NOMO-1 treated with DMSO at 0.1 percent for 48 hours (cell line): Measurements from ENCODE around the gene PPARG.

Experiments
- DNase-seq: peaks from one replicate; lab custom pipeline; 2025; ENCODE audit not compliant: unreplicated experiment; lab: John Stamatoyannopoulos, UW

PPARG gene

GRCh38 chr3:12405432-12406272 lies 116.8 kb downstream of the PPARG start:
- peak; percentile 70 for DNase-seq

- DNase-seq: no peak
Measured at GRCh38 chr3:12408984-12409683, 120.3 kb downstream of the PPARG start.

- no peak for DNase-seq
Measured at GRCh38 chr3:12409684-12410596, 121.1 kb downstream of the PPARG start.

DNA sequence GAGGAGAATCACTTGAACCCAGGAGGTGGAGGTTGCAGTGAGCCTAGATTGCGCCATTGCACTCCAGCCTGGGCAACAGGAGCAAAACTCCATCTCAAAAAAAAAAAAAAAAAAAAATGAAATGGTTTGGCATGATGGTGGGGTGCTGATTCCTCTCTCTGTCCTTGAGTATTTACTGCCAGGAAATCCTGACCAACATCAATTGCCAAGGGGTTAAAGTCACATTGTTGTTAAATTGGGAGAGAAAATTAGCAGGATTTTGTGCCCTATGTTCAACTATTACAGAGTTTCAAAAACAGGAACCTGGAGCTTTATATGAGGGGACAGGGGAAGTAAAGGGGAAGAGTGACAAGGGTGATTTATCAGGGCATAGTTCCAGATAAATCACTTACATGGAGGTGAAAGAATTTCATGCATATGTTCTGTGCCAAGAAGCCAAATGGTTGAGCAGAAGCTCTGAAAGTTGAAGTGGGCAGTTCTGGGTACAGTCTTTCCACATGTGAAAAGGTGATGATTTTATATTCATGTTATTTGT lies 124.9 kb downstream of the PPARG start:
- DNase-seq: peak; percentile 91

DNA sequence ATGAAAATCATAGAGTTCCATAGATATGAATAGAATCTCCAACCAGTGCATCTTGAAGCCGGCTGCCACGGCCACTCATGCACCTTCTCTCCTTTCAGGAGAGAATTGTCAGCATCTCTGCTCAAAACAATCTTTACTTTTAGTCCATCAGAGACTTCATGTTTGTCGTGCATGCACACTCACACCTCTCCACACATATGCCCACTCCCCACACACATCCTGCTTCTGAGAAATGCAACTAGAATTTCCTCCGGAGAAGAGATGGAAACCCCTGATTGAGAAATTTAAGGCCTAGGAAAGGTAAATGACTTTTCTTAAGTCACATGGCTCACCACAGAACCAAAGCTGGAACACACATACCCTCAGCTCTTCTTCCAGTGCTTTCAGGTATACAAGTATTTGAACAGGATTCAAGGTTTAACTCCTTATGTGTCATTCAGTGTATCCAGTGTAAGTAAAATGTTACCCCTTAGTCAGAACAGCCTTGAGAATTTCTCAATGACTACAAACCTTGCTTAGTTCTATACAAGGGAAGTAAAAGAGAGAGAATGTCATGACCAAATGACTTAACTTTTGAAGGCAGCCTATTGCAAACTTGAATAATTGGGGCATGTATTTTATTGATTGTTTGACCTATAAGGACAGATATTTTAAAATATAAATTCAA lies 126.3 kb downstream of the PPARG start:
- DNase-seq: no peak

DNA sequence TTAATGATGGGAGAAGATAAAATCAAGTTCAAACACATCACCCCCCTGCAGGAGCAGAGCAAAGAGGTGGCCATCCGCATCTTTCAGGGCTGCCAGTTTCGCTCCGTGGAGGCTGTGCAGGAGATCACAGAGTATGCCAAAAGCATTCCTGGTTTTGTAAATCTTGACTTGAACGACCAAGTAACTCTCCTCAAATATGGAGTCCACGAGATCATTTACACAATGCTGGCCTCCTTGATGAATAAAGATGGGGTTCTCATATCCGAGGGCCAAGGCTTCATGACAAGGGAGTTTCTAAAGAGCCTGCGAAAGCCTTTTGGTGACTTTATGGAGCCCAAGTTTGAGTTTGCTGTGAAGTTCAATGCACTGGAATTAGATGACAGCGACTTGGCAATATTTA lies 127.9 kb downstream of the PPARG start:
- DNase-seq: no peak

- DNase-seq: no peak
Measured at GRCh38 chr3:12420393-12420792, 131.5 kb downstream of the PPARG start.

GRCh38 chr3:12421132-12421531 lies 132.3 kb downstream of the PPARG start:
- DNase-seq: no peak

GRCh38 chr3:12423131-12423530 lies 134.3 kb downstream of the PPARG start:
- DNase-seq: no peak

DNA sequence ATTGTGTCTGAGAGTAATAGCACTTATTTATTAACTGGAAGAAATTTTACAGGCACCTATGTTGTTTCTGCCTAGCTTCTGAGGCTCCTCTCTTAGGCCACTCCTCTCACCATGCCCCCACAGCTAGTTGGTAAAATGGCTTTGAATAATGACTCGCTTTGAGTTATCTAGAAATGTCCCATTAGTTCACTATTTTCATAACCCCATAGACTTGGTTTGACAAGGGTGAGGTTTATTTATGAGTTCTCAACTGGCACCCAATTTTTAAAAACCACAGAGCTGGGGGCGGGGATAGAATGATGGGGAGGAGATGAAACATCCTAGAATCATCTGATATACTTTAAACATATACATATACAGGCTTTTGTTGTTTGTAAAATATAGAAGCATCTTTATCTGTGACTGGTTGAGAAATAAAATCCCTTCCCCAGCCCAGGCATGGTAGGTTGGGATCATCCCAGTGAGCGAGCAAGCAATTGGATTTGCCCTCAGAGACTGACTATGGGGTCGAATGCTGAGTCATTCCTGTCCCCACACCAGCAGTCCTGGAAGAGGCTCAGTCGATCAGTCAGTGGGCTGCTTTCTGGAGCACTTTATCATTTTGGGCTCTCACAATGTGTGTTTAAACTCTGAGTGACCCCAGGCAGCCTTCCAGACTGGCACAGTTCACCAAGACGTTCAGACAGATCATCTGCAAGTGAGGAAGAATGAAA lies 135.2 kb downstream of the PPARG start:
- DNase-seq: peak; percentile 35

- no peak for DNase-seq
Measured at GRCh38 chr3:12424635-12425319, 135.9 kb downstream of the PPARG start.

DNA sequence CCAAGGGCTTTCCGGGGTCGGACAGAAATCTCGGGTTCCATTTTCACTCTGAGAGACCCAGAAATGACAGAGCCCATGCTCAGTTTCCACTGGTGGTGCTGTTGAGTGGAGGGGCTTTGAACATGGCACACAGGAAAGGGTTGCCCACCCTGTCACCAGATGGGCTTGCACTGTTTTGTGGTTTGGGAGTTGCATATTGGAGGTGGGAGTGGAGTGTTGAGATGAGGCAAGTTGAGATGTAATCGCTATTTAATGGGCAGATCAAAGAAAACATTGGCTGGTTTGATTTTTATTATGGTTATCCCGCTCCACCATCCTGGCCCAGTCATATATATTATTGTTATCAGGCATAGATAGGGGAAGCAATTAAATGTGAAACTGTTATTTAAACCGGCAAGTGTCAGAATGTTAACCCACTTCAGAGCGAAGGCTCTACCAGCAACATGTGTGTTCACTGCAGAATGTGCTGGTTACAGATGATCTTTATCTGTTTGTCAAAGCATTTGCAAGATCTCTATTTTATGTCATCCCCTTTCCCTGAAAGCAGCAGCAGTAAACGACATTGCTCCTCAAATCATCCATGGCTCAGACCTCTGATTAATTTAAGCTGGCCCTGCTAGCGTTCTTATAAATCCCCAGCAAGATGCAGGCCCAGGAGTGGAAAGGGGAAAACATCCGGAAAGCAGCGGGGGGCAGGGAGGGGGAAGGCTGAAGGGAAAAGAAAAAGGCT lies 137.1 kb downstream of the PPARG start:
- DNase-seq: no peak

DNA sequence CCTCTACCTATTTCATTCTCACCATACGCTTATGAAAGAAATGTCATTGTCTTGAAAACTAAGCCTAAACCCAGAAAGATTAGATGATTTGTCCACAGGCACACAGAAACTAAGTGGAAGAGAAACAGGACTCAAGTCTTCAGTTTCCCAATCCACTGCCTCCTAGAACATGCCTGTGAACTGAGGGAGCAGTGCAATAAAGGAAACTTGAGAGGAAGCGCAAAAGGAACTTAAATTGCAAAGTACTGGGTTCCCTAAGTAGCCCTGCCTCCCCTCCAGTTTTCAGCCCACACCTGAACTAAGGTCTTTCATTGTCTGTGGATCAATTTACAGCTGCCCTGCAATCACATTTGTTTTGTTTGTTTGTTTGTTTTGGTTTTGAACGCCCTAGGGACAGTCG lies 138.7 kb downstream of the PPARG start:
- DNase-seq: peak; percentile 58

DNA sequence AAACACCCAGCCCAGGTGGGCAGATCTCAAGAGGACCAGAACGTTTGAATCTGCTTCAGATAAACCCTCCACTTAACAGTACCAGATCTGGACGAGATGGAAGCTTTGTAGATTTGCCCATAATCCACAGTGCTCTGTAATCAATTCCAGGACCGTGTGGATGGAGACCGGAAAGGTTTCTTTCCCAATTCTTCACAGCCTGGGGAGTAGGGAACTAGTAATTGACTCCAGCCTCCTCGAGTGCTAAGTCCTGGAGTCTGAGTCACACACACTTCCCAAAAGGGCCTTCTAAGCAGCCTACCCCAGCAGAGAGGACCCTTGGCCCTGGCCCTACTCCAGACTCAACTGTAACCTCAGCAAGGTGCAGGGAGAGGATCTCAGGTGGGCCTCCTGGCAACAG lies 139.3 kb downstream of the PPARG start:
- DNase-seq: no peak

DNA sequence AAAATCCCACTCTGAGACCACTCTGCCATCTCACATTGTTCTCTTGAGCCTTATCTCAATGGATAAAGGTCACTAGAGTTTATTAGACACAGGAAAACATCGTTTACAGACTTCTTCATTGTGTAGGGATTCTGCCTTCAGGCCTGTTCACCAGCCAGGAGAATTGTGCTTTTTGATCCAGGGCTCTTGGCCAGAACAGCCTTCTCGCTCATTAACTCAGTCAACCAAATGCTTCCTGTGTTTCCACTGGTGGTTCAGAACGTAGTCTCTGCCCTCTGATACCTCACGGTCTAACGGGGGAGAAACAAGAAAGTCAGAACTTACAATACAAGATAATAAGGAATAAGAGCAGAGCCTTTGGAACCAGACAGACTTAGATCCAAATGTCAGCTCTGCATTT lies 141.2 kb downstream of the PPARG start:
- no peak for DNase-seq

DNA sequence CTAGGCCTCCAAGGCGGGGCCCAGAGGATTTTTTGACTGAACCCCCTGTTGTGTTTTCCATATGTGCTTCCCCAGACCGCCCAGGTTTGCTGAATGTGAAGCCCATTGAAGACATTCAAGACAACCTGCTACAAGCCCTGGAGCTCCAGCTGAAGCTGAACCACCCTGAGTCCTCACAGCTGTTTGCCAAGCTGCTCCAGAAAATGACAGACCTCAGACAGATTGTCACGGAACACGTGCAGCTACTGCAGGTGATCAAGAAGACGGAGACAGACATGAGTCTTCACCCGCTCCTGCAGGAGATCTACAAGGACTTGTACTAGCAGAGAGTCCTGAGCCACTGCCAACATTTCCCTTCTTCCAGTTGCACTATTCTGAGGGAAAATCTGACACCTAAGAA lies 145.0 kb downstream of the PPARG start:
- DNase-seq: no peak

DNA sequence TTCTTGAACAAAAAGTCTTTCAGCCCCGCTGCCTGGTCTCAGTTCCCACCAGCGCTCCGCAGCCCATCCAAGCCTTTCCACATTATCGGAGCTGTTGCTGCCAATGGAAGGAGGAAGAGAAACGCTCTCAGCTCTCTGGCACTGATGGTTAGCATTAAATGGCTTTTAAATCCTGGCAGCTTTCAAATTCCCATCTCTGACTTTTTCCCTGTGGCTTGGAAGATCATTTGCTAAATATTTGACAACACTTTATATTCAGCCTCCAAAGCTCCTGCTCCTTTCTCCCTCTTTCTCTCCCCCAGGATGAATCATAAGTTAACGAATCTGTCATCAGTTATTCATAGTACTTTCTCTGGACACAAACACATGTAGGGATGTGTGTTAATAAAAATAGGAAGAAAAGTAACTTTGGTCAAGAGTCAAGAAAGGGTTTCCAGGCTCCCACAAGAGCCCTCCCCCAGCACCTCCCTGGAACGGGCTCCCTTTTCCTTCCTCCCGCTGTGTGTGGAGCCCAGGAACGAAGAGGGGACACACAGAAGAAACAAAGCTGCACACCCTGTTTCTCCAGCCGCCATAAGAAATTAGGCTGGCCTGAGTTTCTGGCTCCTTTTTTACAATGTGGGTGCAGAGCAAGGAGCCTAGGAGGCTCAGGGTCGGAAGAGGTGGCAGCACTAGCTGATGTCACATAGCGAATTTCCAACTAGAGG lies 147.8 kb downstream of the PPARG start:
- DNase-seq: no peak

GRCh38 chr3:12437221-12437605 lies 148.3 kb downstream of the PPARG start:
- DNase-seq: no peak
